Coronary artery (tissue), 2 donors: ENCODE data around the gene SPATA45.

ENCODE experiments used
- DNase-seq: peaks from one replicate; pipeline ENCODE4 v3.0.0-alpha.2; 2017; ENCODE audit warnings: low spot score
- H3K27ac ChIP-seq, 2 donors: fragments of 200-600 bp; sonication (generic); one replicate each; pipeline ENCODE4 v1.5.1; 2016 to 2019
- H3K4me3 ChIP-seq: fragments of 200-600 bp; sonication (generic); 2 replicates; pipeline ENCODE4 v1.5.1; 2016; ENCODE audit warnings: mild to moderate bottlenecking, moderate library complexity
- TF ChIP-seq, protein P1 (sequence below): fragments of 200-600 bp; sonication (generic); IDR thresholded peaks from one replicate; pipeline ENCODE4 v1.5.1; 2019; ENCODE audit warnings: antibody characterized with exemption

Gene SPATA45

DNA sequence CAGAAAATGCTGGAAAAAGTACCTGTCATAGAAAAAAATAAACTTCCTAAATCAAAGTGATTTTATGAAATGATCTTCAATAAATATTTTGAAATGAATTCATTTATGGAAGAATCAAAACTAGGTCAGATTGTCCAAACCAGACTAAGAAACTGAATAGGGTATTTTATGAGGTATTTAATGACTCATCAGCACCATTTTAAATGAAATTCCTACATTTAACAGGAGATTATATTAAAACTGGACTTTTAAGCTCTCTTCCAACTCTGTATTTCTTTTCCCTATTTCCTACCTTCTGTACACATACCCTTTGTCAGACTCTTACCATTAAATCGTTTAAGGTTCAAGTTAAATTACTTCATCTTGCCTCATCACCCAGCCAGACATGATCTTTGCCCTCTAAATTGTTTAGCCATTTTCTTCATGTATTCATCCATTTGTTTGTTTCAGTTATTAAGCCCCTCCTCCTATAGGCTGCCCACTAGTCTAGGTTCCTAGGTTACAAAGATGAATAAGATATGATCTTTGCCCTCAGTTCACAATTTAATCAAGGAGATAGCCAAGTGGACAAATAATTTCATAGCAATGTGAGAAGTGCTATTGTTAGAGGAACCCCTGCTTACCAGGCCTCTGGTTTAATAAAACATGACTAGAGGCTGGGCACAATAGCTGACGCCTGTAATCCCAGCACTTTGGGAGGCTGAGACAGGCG lies 30.7 kb downstream of the SPATA45 start:
- DNase-seq: no peak
- no peak overlapping the region for H3K4me3 ChIP-seq
- TF ChIP-seq, protein P1, sequence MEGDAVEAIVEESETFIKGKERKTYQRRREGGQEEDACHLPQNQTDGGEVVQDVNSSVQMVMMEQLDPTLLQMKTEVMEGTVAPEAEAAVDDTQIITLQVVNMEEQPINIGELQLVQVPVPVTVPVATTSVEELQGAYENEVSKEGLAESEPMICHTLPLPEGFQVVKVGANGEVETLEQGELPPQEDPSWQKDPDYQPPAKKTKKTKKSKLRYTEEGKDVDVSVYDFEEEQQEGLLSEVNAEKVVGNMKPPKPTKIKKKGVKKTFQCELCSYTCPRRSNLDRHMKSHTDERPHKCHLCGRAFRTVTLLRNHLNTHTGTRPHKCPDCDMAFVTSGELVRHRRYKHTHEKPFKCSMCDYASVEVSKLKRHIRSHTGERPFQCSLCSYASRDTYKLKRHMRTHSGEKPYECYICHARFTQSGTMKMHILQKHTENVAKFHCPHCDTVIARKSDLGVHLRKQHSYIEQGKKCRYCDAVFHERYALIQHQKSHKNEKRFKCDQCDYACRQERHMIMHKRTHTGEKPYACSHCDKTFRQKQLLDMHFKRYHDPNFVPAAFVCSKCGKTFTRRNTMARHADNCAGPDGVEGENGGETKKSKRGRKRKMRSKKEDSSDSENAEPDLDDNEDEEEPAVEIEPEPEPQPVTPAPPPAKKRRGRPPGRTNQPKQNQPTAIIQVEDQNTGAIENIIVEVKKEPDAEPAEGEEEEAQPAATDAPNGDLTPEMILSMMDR: no peak
- no peak overlapping the region for H3K27ac ChIP-seq

DNA sequence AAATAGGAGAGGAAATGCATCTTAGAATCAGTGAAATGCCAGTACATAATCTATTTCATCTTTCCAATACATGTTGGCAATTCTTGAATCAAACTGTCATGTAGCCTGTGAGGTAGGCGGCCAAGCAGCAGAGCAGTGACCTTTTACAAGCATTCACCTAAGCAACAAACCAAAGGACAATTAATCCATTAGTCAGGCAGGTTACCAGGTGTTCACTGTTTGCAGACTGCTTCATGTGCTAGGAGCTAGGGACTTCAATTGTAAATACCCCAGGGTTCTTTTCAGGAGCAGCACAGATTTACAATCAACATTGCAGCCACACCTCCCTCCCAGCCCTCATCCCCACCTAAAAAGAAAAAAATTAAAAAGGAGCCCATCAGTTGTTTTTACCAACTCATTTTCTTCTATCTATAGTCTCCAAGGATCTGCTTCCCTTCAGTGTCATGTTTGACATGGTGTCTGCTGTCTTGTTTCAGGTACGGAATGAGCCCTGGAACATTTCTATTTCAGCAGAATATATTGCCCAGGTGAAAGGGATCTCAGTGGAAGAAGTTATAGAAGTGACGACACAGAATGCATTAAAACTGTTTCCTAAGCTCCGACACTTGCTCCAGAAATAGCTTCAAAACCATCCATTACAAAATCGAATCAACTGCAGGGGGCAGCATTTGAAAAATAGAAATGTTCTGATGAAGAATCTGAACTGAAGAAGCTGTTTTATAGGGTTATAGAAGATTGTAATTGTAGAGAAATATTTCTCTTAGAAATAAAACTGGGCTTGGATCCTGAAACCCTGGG lies 32.7 kb downstream of the SPATA45 start:
- DNase-seq: no peak
- no peak overlapping the region for H3K4me3 ChIP-seq
- TF ChIP-seq, protein P1: no peak
- H3K27ac ChIP-seq: no peak overlapping the region

- no peak overlapping the region for H3K27ac ChIP-seq
- no peak for DNase-seq
Measured at GRCh38 chr1:212805767-212806166, 41.7 kb downstream of the SPATA45 start.

GRCh38 chr1:212797681-212798080 lies 49.8 kb downstream of the SPATA45 start:
- no peak for DNase-seq
- H3K27ac ChIP-seq: no peak overlapping the region
- H3K4me3 ChIP-seq: no peak overlapping the region
- TF ChIP-seq, protein P1: no peak

More at GRCh38 chr1:212805767-212806166, 41.7 kb downstream of the SPATA45 start:
- H3K4me3 ChIP-seq: no peak overlapping the region
- TF ChIP-seq, protein P1: no peak

DNA sequence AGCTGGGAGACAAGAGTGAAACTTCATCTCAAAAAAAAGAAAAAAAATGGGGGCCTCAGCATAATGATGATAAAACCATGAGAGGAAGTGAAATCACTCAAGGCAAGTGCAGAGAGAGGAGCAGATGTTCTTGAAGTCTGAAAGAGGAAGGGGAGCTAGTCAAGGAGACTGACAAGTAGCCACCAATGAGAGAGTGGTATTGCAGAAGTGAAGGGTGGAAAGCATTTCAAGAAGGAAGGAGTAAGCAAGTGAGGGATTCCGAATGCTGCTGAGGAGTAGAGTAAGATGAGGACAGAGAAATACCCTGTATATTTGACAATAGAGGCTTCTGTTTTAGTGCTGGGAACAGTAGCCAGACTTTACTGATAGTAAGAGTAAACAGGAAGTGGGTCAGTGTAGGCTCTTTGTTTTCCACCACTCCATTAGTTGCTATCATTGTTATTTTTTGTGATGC lies 52.9 kb downstream of the SPATA45 start:
- H3K4me3 ChIP-seq: no peak overlapping the region
- TF ChIP-seq, protein P1: no peak
- H3K27ac ChIP-seq: no peak overlapping the region
- no peak for DNase-seq

- Histone ChIP-seq H3K4me3 (peak overlapping the region; percentile 92), H3K27ac (peak overlapping the region; percentile 91 to 96)
- TF ChIP-seq, protein P1: no peak
- DNase-seq: no peak
Measured at GRCh38 chr1:212792396-212792908, 55.0 kb downstream of the SPATA45 start.
